HepG2 (cell line): ENCODE data around the gene NET1. TPM values are rescaled to one million over a fixed set of nuclear protein-coding genes. Genes with fewer than 3 reads are reported as not detected.

Source experiments
- ATAC-seq: fragments of 200-7000 bp; cut with Tn5 transposase; 3 replicates; pipeline ENCODE4 v1.9.1; 2020; ENCODE audit warnings: mild to moderate bottlenecking, moderate library complexity
- BruUV-seq: library from RNA; stranded (reverse); fragments of 400-500 nt; replicated peaks from 2 replicates; lab custom pipeline; 2021; lab: Mats Ljungman, UMichigan
- CTCF ChIA-PET: fragments of 300-600 bp; formaldehyde crosslinking; extraction: SDS; loops from one replicate; lab custom pipeline; 2021; ENCODE audit warnings: low total read pairs, inconsistent platforms, low intra/inter-chr PET ratio; lab: Yijun Ruan, JAX
- POLR2A ChIA-PET: fragments of 350-600 bp; sonication (Branson Sonifier 250); formaldehyde crosslinking; loops from one replicate; lab custom pipeline; 2020; ENCODE audit warnings: antibody characterized with exemption, inconsistent platforms; lab: Yijun Ruan, JAX
- DNase-seq: peaks from one replicate; pipeline ENCODE4 v3.0.0-alpha.2; 2015; ENCODE audit warnings: low spot score
- FAIRE-seq: peaks from 3 replicates; lab custom pipeline; 2011; peaks lifted over from hg19 to GRCh38; lab: Jason Lieb, UNC
- H2AFZ ChIP-seq: one replicate; pipeline ENCODE4 v1.6.1; 2011; ENCODE audit warnings: low read length, inconsistent platforms
- H3K27ac ChIP-seq: fragments of 300-600 bp; 3 replicates; pipeline ENCODE4 v1.8.0; 2011; ENCODE audit warnings: mixed run types, mild to moderate bottlenecking, mixed read lengths, low read length, inconsistent platforms; ENCODE audit not compliant: insufficient read depth; ENCODE audit errors: extremely low read length
- H3K27me3 ChIP-seq, 2 experiments: fragments of 200-600 bp in 1 of 2; 2 replicates in 1 of 2; 3 replicates in 1 of 2; pipeline versions ENCODE4 v1.6.0 to v1.8.0; 2011; ENCODE audit warnings: low read length in 2 of 2, mild to moderate bottlenecking in 2 of 2, moderate library complexity in 2 of 2, inconsistent platforms in 1 of 2; ENCODE audit not compliant: insufficient read depth in 2 of 2, control insufficient read depth in 1 of 2
- H3K36me3 ChIP-seq, 2 experiments: fragments of 200-600 bp in 1 of 2; replicated peaks in 1 of 2; 2 replicates in 1 of 2; 3 replicates in 1 of 2; pipeline versions ENCODE4 v1.5.1 to v1.8.0; 2011; ENCODE audit warnings: low read length in 2 of 2, inconsistent platforms in 1 of 2; ENCODE audit not compliant: insufficient read depth in 2 of 2, control insufficient read depth in 1 of 2
- H3K4me1 ChIP-seq: 2 replicates; pipeline ENCODE4 v1.5.1; 2012; ENCODE audit warnings: low read length, inconsistent platforms; ENCODE audit not compliant: insufficient read depth
- H3K4me2 ChIP-seq: 2 replicates; pipeline ENCODE4 v1.6.0; 2011; ENCODE audit warnings: low read depth, low read length, inconsistent platforms
- H3K4me3 ChIP-seq, 3 experiments: fragments of 200-600 bp in 1 of 3; sonication (generic), shearing (Covaris generic) in 1 of 3; replicated peaks in 1 of 3; 2 replicates each; pipeline ENCODE4 v1.5.1; 2011 to 2016; ENCODE audit warnings: low read length in 3 of 3, inconsistent platforms in 2 of 3, low read depth in 2 of 3, mild to moderate bottlenecking in 2 of 3, control low read depth in 1 of 3, mixed read lengths in 1 of 3; ENCODE audit not compliant: insufficient read depth in 1 of 3
- H3K79me2 ChIP-seq: one replicate; pipeline ENCODE4 v1.6.1; 2011; ENCODE audit warnings: low read length, inconsistent platforms; ENCODE audit not compliant: insufficient read depth
- H3K9ac ChIP-seq: 2 replicates; pipeline ENCODE4 v1.6.0; 2011; ENCODE audit warnings: mild to moderate bottlenecking, low read depth, low read length, inconsistent platforms; ENCODE audit not compliant: insufficient read depth
- H3K9me3 ChIP-seq: 2 replicates; pipeline ENCODE4 v1.5.1; 2012; ENCODE audit warnings: mild to moderate bottlenecking, low read length
- H4K20me1 ChIP-seq: 2 replicates; pipeline ENCODE4 v1.6.0; 2011; ENCODE audit warnings: inconsistent platforms, mild to moderate bottlenecking, low read length, moderate library complexity; ENCODE audit not compliant: insufficient read depth
- FOXK2 ChIP-seq: fragments of 450-650 bp; IDR thresholded peaks from 2 replicates; pipeline ENCODE4 v1.6.1; 2016
- FOXP1 ChIP-seq, 2 experiments: fragments of 450-650 bp in 1 of 2; IDR thresholded peaks; 2 replicates each; pipeline ENCODE4 v1.6.1; 2017 to 2018; ENCODE audit warnings: antibody characterized with exemption in 1 of 2
- PHB2 ChIP-seq: fragments of 450-650 bp; IDR thresholded peaks from 2 replicates; pipeline ENCODE4 v1.6.1; 2018; ENCODE audit not compliant: partially characterized antibody
- ZNF282 ChIP-seq: fragments of 450-650 bp; IDR thresholded peaks from 2 replicates; pipeline ENCODE4 v1.6.1; 2018; ENCODE audit not compliant: partially characterized antibody
- ZNF451 ChIP-seq: sonication (generic); formaldehyde crosslinking; IDR thresholded peaks from 2 replicates; pipeline ENCODE4 v1.5.0; 2020; ENCODE audit warnings: mild to moderate bottlenecking, missing genetic modification reagents
- WGBS: methylation state at CpG from one replicate; pipeline ENCODE4 v1.1.6; 2017; ENCODE audit warnings: low lambda C conversion rate; 5-methylcytosine and 5-hydroxymethylcytosine counted together
- in situ Hi-C: cut with HindIII; loops from 2 replicates; pipeline ENCODE4 v1.10.0; 2017; ENCODE audit warnings: low pct_unique_long_range_greater_than_20kb; ENCODE audit not compliant: extremely low pct_ligation_motif_present
- intact Hi-C: fragments of 100-400 bp; cut with micrococcal nuclease; formaldehyde crosslinking; loops from one replicate; pipeline ENCODE4 v1.10.0; 2022; ENCODE audit not compliant: unreplicated experiment
- polyA plus RNA-seq, 8 experiments: library from polyadenylated mRNA; depleted of rRNA in 3 of 8; stranded (reverse) in 7 of 8; unstranded in 1 of 8; fragments of >200 nt; fragmentation: Illumina TruSeq in 4 of 8; extraction: Trizol in 4 of 8; gene quantifications; 2 replicates each; pipeline versions ENCODE4 v1.2.1 to v1.2.3, GENCODE V29; 2011 to 2016; ENCODE audit warnings: low read depth in 4 of 8, missing spikeins in 1 of 8, mixed read lengths in 1 of 8; ENCODE audit not compliant: insufficient read depth in 1 of 8
- total RNA-seq, 5 experiments: library from RNA; depleted of rRNA; stranded (reverse); fragments of >200 nt; fragmentation: Illumina TruSeq; extraction: Trizol; gene quantifications; 2 replicates each; pipeline ENCODE4 v1.2.3, GENCODE V29; 2016; ENCODE audit warnings: low read depth in 1 of 5
- TF ChIP-seq, protein P1 (sequence below): sonication (generic); formaldehyde crosslinking; IDR thresholded peaks from 2 replicates; pipeline ENCODE4 v1.9.0; 2021; ENCODE audit warnings: mild to moderate bottlenecking, missing genetic modification reagents
- TF ChIP-seq, protein P2 (sequence below): IDR thresholded peaks from 2 replicates; pipeline ENCODE4 v1.6.1; 2016; ENCODE audit warnings: missing compliant biosample characterization, missing genetic modification reagents, borderline replicate concordance

NET1 gene
- total and polyA plus RNA-seq, 2 of the 13 experiments (the other 11 are each of a cell fraction or from before 2014, with no cell fraction given) = 48.1 to 65.8 TPM

DNA sequence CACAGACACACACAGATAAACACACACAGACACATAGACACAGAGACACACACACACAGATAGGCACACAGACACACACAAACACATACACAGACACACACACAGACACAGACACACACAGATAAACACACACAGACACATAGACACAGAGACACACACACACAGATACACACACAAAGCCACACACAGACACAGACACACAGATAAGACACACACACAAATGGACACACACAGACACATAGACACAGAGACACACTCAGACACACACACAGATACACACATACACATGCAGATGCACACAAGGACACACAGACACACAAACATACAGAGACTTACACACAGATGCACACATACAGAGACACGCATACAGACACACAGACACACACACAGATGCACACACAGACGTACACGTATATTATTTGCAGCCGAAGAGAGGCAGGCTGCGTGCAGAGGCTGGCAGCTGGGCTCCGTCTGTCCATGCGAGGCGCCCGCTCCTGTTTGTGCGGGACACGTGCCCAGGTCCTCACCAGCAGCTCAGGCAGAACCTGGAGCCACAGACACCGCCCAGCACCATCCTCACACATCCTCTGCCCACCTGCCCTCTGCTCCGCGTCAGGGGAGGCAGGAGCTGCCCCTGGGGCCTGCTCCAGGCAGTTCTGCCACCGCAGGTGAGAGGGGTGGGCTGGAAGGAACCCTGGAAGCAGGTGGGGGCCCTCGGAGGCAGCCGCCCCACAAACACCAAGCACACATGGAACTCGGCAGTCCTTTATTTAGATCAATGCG is 85.8 kb downstream of the NET1 start:
- in situ Hi-C loops = no loop called here
- H3K36me3 ChIP-seq = no peaks in the 10 kb centered on the region

More for the DNA sequence above, 85.8 kb downstream of the NET1 start:
- H3K4me3 ChIP-seq = no peak overlapping the region
- H3K27me3 ChIP-seq = peaks cover 0 to 35% of the 10 kb centered on the region in 2 experiments; a peak in 3 of 5 replicates
- no peaks in the 10 kb centered on the region for H3K9me3 ChIP-seq
- H2AFZ ChIP-seq = no peak overlapping the region
- no TSS peak for BruUV-seq
- no peaks in the 10 kb centered on the region for H4K20me1 ChIP-seq
- no peak for ATAC-seq
- H3K4me2 ChIP-seq = no peak overlapping the region
- peak; percentile 79 for FAIRE-seq
- no CpG with 5 or more reads among the region's 19 CpGs for WGBS
- intact Hi-C loops = no loop called here
- H3K27ac ChIP-seq = no peak overlapping the region
- peaks cover 72% of the 10 kb centered on the region for H3K4me1 ChIP-seq
- DNase-seq = no peak
- TF ChIP-seq ZNF282 (peak; percentile 40), FOXK2 (0 out of 2 replicates have a peak, but pooled peaks have one; percentile 22), PHB2 (peak; percentile 38), ZNF451 (CRISPR knock-in tag) (no peak), FOXP1 (IDR thresholded peaks at IDR 0.05) (0 out of 2 replicates have a peak, but pooled peaks have one; percentile 26), FOXP1 (CRISPR knock-in tag; IDR thresholded peaks at IDR 0.05) (no peak)
- TF ChIP-seq, protein P1, sequence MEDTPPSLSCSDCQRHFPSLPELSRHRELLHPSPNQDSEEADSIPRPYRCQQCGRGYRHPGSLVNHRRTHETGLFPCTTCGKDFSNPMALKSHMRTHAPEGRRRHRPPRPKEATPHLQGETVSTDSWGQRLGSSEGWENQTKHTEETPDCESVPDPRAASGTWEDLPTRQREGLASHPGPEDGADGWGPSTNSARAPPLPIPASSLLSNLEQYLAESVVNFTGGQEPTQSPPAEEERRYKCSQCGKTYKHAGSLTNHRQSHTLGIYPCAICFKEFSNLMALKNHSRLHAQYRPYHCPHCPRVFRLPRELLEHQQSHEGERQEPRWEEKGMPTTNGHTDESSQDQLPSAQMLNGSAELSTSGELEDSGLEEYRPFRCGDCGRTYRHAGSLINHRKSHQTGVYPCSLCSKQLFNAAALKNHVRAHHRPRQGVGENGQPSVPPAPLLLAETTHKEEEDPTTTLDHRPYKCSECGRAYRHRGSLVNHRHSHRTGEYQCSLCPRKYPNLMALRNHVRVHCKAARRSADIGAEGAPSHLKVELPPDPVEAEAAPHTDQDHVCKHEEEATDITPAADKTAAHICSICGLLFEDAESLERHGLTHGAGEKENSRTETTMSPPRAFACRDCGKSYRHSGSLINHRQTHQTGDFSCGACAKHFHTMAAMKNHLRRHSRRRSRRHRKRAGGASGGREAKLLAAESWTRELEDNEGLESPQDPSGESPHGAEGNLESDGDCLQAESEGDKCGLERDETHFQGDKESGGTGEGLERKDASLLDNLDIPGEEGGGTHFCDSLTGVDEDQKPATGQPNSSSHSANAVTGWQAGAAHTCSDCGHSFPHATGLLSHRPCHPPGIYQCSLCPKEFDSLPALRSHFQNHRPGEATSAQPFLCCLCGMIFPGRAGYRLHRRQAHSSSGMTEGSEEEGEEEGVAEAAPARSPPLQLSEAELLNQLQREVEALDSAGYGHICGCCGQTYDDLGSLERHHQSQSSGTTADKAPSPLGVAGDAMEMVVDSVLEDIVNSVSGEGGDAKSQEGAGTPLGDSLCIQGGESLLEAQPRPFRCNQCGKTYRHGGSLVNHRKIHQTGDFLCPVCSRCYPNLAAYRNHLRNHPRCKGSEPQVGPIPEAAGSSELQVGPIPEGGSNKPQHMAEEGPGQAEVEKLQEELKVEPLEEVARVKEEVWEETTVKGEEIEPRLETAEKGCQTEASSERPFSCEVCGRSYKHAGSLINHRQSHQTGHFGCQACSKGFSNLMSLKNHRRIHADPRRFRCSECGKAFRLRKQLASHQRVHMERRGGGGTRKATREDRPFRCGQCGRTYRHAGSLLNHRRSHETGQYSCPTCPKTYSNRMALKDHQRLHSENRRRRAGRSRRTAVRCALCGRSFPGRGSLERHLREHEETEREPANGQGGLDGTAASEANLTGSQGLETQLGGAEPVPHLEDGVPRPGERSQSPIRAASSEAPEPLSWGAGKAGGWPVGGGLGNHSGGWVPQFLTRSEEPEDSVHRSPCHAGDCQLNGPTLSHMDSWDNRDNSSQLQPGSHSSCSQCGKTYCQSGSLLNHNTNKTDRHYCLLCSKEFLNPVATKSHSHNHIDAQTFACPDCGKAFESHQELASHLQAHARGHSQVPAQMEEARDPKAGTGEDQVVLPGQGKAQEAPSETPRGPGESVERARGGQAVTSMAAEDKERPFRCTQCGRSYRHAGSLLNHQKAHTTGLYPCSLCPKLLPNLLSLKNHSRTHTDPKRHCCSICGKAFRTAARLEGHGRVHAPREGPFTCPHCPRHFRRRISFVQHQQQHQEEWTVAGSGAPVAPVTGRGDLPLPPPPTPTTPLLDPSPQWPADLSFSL (CRISPR knock-in tag) = peak; percentile 92
- TF ChIP-seq, protein P2, sequence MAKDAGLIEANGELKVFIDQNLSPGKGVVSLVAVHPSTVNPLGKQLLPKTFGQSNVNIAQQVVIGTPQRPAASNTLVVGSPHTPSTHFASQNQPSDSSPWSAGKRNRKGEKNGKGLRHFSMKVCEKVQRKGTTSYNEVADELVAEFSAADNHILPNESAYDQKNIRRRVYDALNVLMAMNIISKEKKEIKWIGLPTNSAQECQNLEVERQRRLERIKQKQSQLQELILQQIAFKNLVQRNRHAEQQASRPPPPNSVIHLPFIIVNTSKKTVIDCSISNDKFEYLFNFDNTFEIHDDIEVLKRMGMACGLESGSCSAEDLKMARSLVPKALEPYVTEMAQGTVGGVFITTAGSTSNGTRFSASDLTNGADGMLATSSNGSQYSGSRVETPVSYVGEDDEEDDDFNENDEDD (CRISPR knock-in tag) = no peak
- TF ChIP-seq, all 625 proteins: peak for 5
- ChIA-PET POLR2A (no interaction called here), CTCF (no interaction called here)
- Histone ChIP-seq H3K79me2 (no peaks in the 10 kb centered on the region), H3K9ac (no peak overlapping the region)
